GM12878 (cell line): ENCODE data around the gene MYO10. TPM values are rescaled to one million over a fixed set of nuclear protein-coding genes. Genes with fewer than 3 reads are reported as not detected.

Source experiments
- ATAC-seq: fragments of 200-7000 bp; cut with Tn5 transposase; 3 replicates; pipeline ENCODE4 v1.9.1; 2020; ENCODE audit warnings: mild to moderate bottlenecking, moderate library complexity
- BruUV-seq: library from RNA; stranded (reverse); fragments of 400-500 nt; replicated peaks from 2 replicates; lab custom pipeline; 2021; lab: Mats Ljungman, UMichigan
- CTCF ChIA-PET: fragments of 300-600 bp; sonication (Branson Sonifier 250); formaldehyde crosslinking; extraction: SDS; loops from one replicate; lab custom pipeline; 2021; ENCODE audit warnings: inconsistent platforms; lab: Yijun Ruan, JAX
- POLR2A ChIA-PET: fragments of 350-600 bp; formaldehyde crosslinking; extraction: SDS; loops from one replicate; lab custom pipeline; 2021; ENCODE audit warnings: inconsistent platforms; lab: Charles Lee
- RAD21 ChIA-PET: fragments of 300-600 bp; sonication (Branson Sonifier 250); formaldehyde crosslinking; loops from one replicate; lab custom pipeline; 2023; ENCODE audit warnings: antibody characterized with exemption; ENCODE audit not compliant: unreplicated experiment; lab: Charles Lee
- SMC1A ChIA-PET: fragments of 300-600 bp; sonication (Branson Sonifier 250); formaldehyde crosslinking; loops from one replicate; lab custom pipeline; 2023; ENCODE audit not compliant: unreplicated experiment, uncharacterized antibody; lab: Charles Lee
- DNase-seq: peaks from one replicate; pipeline ENCODE4 v3.0.0-alpha.2; 2011; ENCODE audit warnings: low read depth, low spot score
- FAIRE-seq: peaks from 3 replicates; lab custom pipeline; 2011; peaks lifted over from hg19 to GRCh38; lab: Jason Lieb, UNC
- H2AFZ ChIP-seq: 2 replicates; pipeline ENCODE4 v1.6.0; 2011; ENCODE audit warnings: low read depth, low read length, control low read depth; ENCODE audit not compliant: control insufficient read depth
- H3K27ac ChIP-seq: 2 replicates; pipeline ENCODE4 v1.5.1; 2011; ENCODE audit warnings: control low read depth; ENCODE audit not compliant: control insufficient read depth, insufficient read depth
- H3K27me3 ChIP-seq, 2 experiments: replicated peaks in 1 of 2; 2 replicates each; pipeline versions ENCODE4 v1.6.0 to v1.6.1; 2011; ENCODE audit warnings: low read length in 1 of 2; ENCODE audit not compliant: control insufficient read depth in 2 of 2, insufficient read depth in 2 of 2
- H3K36me3 ChIP-seq, 2 experiments: 2 replicates each; pipeline ENCODE4 v1.5.1; 2011; ENCODE audit warnings: low read length in 1 of 2; ENCODE audit not compliant: control insufficient read depth in 2 of 2, insufficient read depth in 2 of 2
- H3K4me1 ChIP-seq: 2 replicates; pipeline ENCODE4 v1.6.1; 2011; ENCODE audit warnings: mild to moderate bottlenecking, low read length, moderate library complexity, mixed read lengths; ENCODE audit not compliant: control insufficient read depth, insufficient read depth
- H3K4me2 ChIP-seq: 2 replicates; pipeline ENCODE4 v1.6.0; 2011; ENCODE audit warnings: control low read depth; ENCODE audit not compliant: control insufficient read depth, insufficient read depth
- H3K4me3 ChIP-seq: fragments of 200-600 bp; sonication (generic); 2 replicates; pipeline ENCODE4 v1.5.1; 2016
- H3K79me2 ChIP-seq: 2 replicates; pipeline ENCODE4 v1.6.0; 2011; ENCODE audit warnings: low read length; ENCODE audit not compliant: control insufficient read depth, insufficient read depth
- H3K9ac ChIP-seq: 2 replicates; pipeline ENCODE4 v1.8.0; 2011; ENCODE audit warnings: low read length, control low read depth, mixed read lengths; ENCODE audit not compliant: control insufficient read depth, insufficient read depth
- H3K9me3 ChIP-seq: replicated peaks from 3 replicates; pipeline ENCODE4 v1.5.1; 2011; ENCODE audit warnings: mild to moderate bottlenecking, low read length; ENCODE audit not compliant: control insufficient read depth, insufficient read depth
- H4K20me1 ChIP-seq: 2 replicates; pipeline ENCODE4 v1.6.0; 2011; ENCODE audit not compliant: control insufficient read depth, insufficient read depth
- ATF2 ChIP-seq: IDR thresholded peaks from 2 replicates; pipeline ENCODE4 v1.6.1; 2012; ENCODE audit warnings: low read length, inconsistent platforms
- CBX3 ChIP-seq: fragments of 200-600 bp; sonication (generic); IDR thresholded peaks from 2 replicates; pipeline ENCODE4 v1.6.1; 2016; ENCODE audit warnings: low read depth, borderline replicate concordance
- CTCF ChIP-seq, 3 experiments: IDR thresholded peaks in 2 of 3; conservative IDR thresholded peaks in 1 of 3; 2 replicates each; pipeline ENCODE4 v1.5.1; 2011; ENCODE audit warnings: low read depth in 3 of 3, low read length in 3 of 3, mild to moderate bottlenecking in 3 of 3, control low read depth in 2 of 3, moderate library complexity in 2 of 3, inconsistent platforms in 1 of 3, mixed read lengths in 1 of 3; ENCODE audit not compliant: control insufficient read depth in 2 of 3, insufficient read depth in 1 of 3; ENCODE audit errors: extremely low read depth in 1 of 3
- DPF2 ChIP-seq: fragments of 450-650 bp; IDR thresholded peaks from 2 replicates; pipeline ENCODE4 v1.6.1; 2017; ENCODE audit warnings: mild to moderate bottlenecking
- E2F4 ChIP-seq: IDR thresholded peaks from 2 replicates; pipeline ENCODE4 v1.6.1; 2012; ENCODE audit warnings: low read depth, low read length, improper control_type of control experiment
- KAT2A ChIP-seq: conservative IDR thresholded peaks from 2 replicates; pipeline ENCODE4 v1.6.1; 2011; ENCODE audit warnings: low read depth, low read length; ENCODE audit not compliant: control insufficient read depth
- NFYB ChIP-seq: IDR thresholded peaks from 2 replicates; pipeline ENCODE4 v1.6.1; 2011; ENCODE audit warnings: low read depth, mild to moderate bottlenecking, low read length, improper control_type of control experiment, moderate library complexity; ENCODE audit not compliant: insufficient read depth
- NR2C1 ChIP-seq: fragments of 450-650 bp; IDR thresholded peaks from 2 replicates; pipeline ENCODE4 v1.6.1; 2017; ENCODE audit warnings: antibody characterized with exemption, mild to moderate bottlenecking, moderate library complexity
- ZBTB33 ChIP-seq: fragments of 450-650 bp; IDR thresholded peaks from 2 replicates; pipeline ENCODE4 v1.6.1; 2017; ENCODE audit warnings: mild to moderate bottlenecking
- ZNF207 ChIP-seq: fragments of 450-650 bp; IDR thresholded peaks from 2 replicates; pipeline ENCODE4 v1.6.1; 2014; ENCODE audit warnings: antibody characterized with exemption, mild to moderate bottlenecking, borderline replicate concordance
- ZNF217 ChIP-seq: fragments of 450-650 bp; IDR thresholded peaks from 2 replicates; pipeline ENCODE4 v1.6.1; 2017; ENCODE audit warnings: antibody characterized with exemption, mild to moderate bottlenecking
- WGBS: methylation state at CpG from one replicate; pipeline ENCODE4 v1.1.6; 2016; ENCODE audit warnings: low lambda C conversion rate; ENCODE audit not compliant: insufficient replicate concordance, insufficient coverage; ENCODE audit errors: missing lambda C conversion rate; 5-methylcytosine and 5-hydroxymethylcytosine counted together
- in situ Hi-C: fragments of 300-500 bp; cut with MboI; formaldehyde crosslinking; loops from 9 replicates; pipeline ENCODE4 v1.14.3; 2018; ENCODE audit warnings: mixed read lengths
- intact Hi-C: fragments of 100-400 bp; cut with micrococcal nuclease; formaldehyde crosslinking; loops from one replicate; pipeline ENCODE4 v1.14.2; 2022; ENCODE audit not compliant: unreplicated experiment
- polyA plus RNA-seq, 11 experiments: library from polyadenylated mRNA; depleted of rRNA in 4 of 11; unstranded in 6 of 11; stranded (reverse) in 5 of 11; fragments of >200 nt; fragmentation: Nextera tagmentation in 4 of 11; fragmentation: Illumina TruSeq in 1 of 11; extraction: Ambion mirVana in 4 of 11; extraction: Trizol in 1 of 11; gene quantifications; 1 replicate in 1 of 11; 2 replicates in 10 of 11; pipeline versions ENCODE4 v1.2.1 to v1.2.3, GENCODE V29; 2011 to 2016; ENCODE audit warnings: inconsistent platforms in 2 of 11, missing spikeins in 2 of 11, low read depth in 1 of 11
- total RNA-seq, 4 experiments: library from RNA; depleted of rRNA in 3 of 4; stranded (reverse); fragments of >200 nt in 3 of 4; fragmentation: Illumina TruSeq in 1 of 4; extraction: Trizol in 1 of 4; gene quantifications; 2 replicates each; pipeline versions ENCODE4 v1.2.1 to v1.2.3, GENCODE V29; 2013 to 2021

MYO10 gene
- total and polyA plus RNA-seq, 10 of the 15 experiments (the other 5 are each of a cell fraction or from before 2014, with no cell fraction given): 0.02 to 0.77 (median 0.17) TPM

DNA sequence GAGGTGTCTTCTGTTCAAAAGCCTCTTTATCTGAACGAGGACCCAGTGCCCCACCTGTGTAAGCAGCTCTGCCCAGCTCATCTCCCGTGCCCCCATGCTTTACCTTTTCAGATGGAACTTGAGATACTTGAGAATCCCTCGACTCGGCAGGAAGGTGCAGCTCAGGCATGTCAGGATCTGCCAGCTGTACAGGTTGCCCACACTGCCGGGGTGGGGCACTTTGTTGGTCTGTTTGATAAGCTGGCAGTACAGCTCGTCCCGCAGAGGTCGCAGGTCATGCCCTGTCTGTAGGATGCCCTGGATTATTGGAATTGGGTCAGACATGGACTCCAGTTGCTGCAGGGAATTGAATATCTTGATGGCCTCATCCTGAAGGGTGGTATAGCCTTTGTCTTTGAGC lies 261.3 kb downstream of the MYO10 start (continued):
- TF ChIP-seq ZBTB33 (no peak), NR2C1 (no peak), ZNF207 (no peak), CTCF (IDR thresholded peaks at IDR 0.05 in 2 of 3, conservative IDR thresholded peaks at IDR 0.05 in 1 of 3; ENCODE audit: control insufficient read depth in 2 of 3, extremely low read depth in 1 of 3, insufficient read depth in 1 of 3, low read depth in 3 of 3, low read length in 3 of 3) (no peak)

GRCh38 chr5:16673241-16674201 lies 262.6 kb downstream of the MYO10 start:
- ChIA-PET RAD21 (no interaction called here), CTCF (interaction anchor here (1.6 kb wide), 1 partner anchor 16 kb away, joined by 4 read pairs; no protein-coding TSS in a partner anchor), SMC1A (no interaction called here), POLR2A (no interaction called here)
- no peak for FAIRE-seq
- intact Hi-C loops (no loop called here), in situ Hi-C loops (no loop called here)
- H3K9me3 ChIP-seq: no peaks in the 10 kb centered on the region
- ATAC-seq: no peak
- no peaks in the 10 kb centered on the region for H3K36me3 ChIP-seq
- BruUV-seq: no TSS peak
- no peak overlapping the region for H3K4me3 ChIP-seq
- H3K27ac ChIP-seq: no peak overlapping the region
- no peaks in the 10 kb centered on the region for H4K20me1 ChIP-seq
- H3K9ac ChIP-seq: no peak overlapping the region
- H3K4me2 ChIP-seq: no peak overlapping the region
- no peak for DNase-seq
- H3K27me3 ChIP-seq: no peaks in the 10 kb centered on the region
- no peaks in the 10 kb centered on the region for H3K79me2 ChIP-seq
- no peaks in the 10 kb centered on the region for H3K4me1 ChIP-seq
- WGBS: 64% methylated on average over 18 of the region's 18 CpGs
- H2AFZ ChIP-seq: no peak overlapping the region
- TF ChIP-seq ZNF217 (no peak), E2F4 (no peak), NFYB (no peak), ATF2 (no peak), DPF2 (no peak), CBX3 (no peak), KAT2A (no peak)
